Measurements from ENCODE around the gene DCTN4.

Gene DCTN4

DNA sequence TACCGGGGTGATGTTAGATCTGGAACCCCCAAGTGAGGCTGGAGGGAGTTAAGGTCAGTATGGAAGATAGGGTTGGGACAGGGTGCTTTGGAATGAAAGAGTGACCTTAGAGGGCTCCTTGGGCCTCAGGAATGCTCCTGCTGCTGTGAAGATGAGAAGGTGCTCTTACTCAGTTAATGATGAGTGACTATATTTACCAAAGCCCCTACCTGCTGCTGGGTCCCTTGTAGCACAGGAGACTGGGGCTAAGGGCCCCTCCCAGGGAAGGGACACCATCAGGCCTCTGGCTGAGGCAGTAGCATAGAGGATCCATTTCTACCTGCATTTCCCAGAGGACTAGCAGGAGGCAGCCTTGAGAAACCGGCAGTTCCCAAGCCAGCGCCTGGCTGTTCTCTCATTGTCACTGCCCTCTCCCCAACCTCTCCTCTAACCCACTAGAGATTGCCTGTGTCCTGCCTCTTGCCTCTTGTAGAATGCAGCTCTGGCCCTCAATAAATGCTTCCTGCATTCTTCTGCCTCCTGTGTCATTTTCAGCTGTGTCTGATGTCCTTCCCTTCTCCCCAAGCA is 100.0 kb downstream of the DCTN4 start:
- in situ Hi-C loops (cut with HindIII; ENCODE audit: low pct_ligation_motif_present, low pct_unique_long_range_greater_than_20kb, low sequenced_read_pairs): no loop called here
- no peak for DNase-seq

Measured in ACHN (cell line).